HG03442 (cell line): ENCODE results near the gene GSC2.
"Not testable (repeated sequence)": the region's sequence is repeated elsewhere in the genome, so short reads cannot be mapped to it uniquely, and the experiment has no call there.

Experiments used
- ATAC-seq: cut with Tn5 transposase; IDR thresholded peaks from one replicate; pipeline ENCODE4 v1.9.1; 2021; ENCODE audit warnings: mild to moderate bottlenecking, moderate library complexity; ENCODE audit not compliant: unreplicated experiment

GSC2 gene

DNA sequence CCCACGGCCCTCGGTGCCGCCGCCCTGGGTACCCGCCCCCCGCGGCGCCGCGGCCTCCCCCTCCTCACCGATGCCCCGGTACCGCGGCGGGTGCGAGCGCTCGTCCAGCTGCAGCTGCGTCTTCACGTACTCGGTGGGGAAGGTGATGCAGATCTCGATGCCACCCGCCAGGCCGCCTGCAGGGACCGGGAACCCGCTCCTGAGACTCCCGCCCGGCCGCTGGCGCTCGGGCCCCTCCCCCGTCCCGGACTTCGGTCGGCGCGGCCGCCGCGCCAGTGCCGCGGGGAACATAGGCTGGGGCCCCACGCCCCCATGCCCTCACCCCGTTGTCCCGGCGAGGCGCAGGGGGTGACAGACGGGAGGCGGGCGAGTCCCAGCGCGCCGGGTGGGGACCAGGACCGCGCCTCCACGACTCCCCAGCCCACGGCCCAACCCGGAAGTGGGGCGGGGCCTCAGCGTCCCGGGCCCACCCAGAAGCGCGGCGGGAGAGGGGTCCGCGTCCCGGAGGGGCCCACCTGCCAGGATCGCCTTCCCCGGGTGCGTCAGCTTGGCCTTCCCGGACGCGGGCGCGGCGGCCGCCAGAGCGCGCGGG is 28.1 kb upstream of the GSC2 start:
- ATAC-seq: peak; percentile 32

DNA sequence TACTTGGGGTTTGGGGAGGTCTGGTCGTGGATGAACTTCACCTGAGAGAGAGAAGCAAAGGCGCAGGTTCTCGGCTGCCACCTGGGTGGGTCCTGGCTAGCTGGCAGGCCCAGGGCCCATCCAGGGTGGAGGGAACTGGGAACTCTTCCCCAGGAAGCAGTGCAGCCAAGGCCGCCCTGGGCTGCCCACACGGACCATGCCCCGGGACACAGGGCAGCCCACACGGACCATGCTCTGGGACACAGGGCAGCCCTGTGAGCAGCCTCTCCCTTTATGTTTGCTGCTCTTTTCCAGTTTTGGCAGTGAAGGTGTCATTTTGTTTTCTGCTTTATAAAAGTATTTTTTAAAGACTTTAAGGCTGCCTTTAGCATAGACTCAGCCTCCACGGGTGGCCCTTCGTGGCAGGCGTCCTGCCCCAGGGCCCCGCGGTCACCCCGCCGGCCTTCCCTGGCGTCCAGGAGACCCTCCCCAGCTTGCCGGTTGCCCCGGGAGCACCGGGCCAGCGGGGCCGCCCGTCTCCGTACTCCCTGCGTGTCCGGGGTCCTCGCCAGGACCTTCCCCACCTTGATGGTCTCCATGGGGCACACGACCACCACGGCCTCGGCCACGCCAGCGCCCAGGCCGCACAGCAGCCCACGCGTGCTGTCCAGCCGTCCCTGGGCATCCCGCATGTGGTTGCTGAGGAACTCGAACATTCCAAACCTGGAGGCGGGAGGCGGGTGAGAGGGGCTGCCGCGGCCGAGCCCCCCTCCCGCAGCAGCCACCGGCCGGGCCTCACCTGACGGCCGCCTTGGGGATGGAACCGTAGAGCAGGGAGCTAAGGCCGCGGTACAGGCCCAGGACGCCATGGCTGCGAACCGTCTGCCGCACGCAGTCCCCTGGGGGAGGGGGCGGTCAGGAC is 27.3 kb upstream of the GSC2 start:
- ATAC-seq: no peak

GRCh38 chr22:19176732-19177131 is 26.6 kb upstream of the GSC2 start:
- ATAC-seq: no peak

- no peak for ATAC-seq
Measured at GRCh38 chr22:19176175-19176643, 26.1 kb upstream of the GSC2 start.

GRCh38 chr22:19175602-19176174 is 25.6 kb upstream of the GSC2 start:
- no peak for ATAC-seq

- no peak for ATAC-seq
Measured at GRCh38 chr22:19175026-19175601, 25.0 kb upstream of the GSC2 start.

DNA sequence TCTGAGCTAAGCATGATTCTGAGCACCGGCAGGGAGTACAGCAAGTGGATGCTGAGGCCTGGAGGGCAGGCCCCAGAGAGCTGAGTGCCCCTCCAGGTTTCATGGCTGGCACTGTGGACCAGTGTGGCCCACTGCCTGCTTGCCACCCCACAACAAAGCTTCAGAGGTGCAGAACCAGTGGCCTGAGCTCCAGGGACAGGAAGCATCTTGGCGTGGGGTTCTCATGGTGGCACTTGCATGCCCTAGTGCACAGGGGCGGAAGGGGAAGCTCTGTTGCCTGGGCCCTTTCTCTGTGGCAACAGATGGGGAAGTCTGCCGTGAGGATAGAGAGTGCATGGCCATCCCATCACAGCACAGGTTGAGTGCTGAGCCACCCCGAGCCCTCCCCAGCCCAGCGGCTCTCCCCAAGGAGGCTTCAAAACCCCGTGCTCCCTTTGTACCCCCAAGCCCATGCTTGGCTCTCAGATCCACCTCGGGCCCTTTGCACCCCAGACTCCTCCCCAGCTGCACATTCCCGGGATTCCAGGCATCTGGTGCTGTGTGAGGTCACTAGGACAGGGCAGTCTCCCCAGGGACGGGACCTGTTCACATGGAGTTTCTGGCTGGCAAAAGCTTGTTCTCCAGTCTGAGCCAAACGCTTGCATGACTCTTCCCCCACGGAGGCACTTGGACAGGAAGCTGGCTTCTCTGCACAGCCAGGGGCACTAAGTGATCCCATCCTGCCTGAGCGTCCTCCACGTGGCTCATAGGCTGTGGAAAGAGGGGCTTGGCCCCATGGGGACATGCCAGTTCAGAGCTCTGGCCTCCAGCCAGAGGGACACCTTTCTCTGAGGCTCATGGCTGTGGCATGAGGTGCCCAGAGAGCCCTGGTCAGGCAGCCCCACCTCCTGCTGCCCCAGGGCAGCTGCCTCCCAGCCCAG is 24.3 kb upstream of the GSC2 start:
- no peak for ATAC-seq

DNA sequence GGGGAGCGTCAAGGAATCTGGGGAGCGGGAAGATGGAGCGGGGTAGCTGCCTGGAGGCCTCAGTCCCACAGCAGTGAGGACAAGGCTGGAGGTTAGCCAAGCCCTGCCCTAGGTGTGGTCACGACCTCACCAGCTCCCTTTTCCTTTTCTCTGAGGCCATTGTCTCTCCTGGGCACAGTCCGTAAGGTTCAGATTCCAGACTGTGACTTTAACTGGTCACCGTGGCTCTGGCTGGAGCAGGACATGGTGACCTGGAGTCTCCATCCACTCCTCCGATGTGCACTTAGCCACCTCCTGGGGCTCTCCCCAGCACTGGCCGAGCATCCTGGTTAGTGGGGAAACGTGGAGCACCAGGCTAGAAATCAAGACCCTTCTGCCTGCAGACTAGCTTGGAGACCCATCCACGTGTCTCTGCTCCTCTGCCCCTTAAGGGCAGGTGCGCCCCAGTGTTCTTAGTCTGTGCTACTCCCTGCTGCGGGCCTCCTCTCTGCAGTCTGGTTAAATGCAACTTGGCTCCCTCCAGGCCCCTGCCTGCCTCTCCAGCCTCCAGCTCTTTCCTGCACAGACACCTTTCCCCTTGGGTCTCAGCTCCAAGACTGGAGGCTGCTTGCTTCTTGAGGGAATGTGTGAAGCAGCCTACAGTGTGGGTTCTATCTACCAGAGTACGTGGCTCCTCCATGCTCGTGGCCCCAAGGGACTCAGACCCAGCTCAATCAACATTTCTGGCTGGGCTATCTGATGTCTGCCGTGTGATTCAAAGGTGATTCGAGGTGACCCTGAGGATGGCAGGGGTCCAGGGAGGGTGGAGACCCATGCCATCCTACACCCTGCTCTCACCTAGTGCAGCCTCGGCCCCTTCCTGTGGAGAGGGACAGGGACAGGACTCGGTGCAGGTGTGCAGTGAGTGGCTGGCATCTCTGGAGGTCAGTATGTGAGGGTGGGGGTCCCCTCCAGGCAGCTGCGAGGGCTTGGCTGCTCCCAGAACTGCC is 23.2 kb upstream of the GSC2 start:
- no peak for ATAC-seq

GRCh38 chr22:19172213-19173046 is 22.3 kb upstream of the GSC2 start:
- ATAC-seq: no peak

GRCh38 chr22:19169947-19170318 is 19.8 kb upstream of the GSC2 start:
- ATAC-seq: no peak

DNA sequence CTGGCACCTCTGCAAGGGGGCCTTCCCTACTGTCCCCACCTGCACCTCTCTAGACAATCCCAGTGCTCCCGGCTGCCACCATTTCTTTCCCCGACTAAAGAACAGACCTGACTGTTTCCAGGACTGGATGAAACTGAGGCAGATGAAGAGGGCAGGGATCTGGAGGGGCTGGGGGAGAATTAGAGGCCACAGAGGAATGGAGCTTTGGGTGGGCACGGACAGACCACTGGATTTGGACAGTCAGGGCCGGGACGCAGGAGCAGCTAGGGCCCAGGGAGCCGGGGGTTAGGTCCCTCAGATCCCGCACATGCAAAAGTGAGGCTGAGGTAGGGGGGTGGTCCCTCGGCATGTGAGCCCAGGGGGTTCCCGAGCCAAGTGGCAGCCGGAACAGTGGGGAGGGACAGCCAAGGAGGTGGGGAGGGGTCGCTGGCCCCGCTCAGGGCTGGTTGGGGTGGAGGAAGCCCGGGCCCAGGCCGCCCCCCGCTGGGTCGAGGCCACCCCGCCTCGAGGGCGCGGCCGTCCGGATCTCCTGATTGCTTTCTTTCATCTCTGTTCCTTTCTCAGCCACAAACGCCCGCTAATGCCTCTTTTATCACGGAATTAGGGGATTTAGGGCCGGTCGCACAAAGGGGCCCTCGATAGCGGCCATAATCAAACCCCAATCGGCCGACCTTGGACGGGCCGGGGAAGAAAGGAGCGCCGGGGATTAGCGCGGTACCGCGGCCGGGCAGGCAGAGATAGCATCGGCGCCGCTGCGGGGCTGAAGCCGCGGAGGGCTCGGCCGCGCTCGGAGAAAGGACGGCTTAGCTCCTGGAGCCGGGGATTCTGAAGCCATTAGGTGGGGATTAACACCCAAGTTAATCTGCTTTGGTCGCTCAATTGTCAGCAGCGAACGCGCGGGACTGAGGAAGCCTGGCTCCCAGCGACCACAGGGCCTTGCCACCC is 19.2 kb upstream of the GSC2 start:
- ATAC-seq: no peak

DNA sequence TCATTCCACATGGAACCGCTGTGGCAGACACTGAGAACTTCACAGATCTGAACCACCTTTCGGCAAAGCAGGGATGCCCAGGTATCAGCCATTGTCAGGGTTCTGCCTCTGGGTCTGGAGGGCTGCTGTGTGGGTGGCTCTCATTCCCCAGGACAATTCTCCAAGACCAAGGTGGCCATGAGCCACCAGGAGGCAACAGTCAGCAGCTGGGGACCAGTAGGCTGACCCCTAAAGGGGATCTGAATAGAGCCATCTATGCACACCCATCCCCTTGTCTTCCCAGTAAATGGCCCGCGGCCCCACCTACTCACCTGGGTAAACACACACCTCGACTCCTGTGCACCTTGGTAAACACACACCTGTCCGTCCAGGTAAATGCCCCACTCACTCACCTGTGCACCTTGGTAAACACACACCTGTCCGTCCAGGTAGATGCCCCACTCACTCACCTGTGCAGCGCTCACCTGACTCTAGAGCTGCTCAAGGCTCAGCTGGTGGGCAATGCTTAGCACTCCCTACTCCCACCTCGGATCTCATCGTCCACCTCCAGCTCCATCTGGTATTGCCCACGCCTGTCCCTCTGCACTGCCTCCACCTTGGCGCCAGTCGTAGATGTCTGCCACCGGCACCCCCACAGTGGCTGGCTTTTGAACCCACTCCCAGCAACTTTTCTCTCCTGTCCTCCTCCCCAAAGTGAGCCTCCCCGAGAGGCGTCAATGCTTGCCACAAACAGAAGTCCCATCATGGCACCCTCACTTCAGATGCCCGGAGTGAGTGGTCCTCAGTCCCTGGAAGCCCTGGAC is 18.2 kb upstream of the GSC2 start:
- no peak for ATAC-seq

GRCh38 chr22:19167106-19167869 is 17.2 kb upstream of the GSC2 start:
- ATAC-seq: no peak

DNA sequence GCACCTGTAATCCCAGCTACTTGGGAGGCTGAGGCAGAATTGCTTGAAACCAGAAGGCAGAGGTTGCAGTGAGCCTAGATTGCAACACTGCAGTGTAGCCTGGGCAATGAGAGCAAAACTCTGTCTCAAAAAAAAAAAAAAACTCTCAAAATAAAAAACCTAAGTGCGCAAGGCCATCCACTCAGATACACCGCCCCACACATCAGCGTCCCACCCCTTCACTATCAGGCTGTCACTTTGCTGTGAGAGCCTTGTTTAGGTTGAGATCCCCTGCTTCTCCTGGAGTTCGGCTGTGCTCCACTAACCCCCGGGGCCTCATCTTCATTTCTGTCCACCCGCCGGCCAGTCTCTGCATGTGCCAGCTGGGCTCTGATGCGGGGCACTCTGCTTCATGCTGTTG is 16.3 kb upstream of the GSC2 start:
- ATAC-seq: no peak

DNA sequence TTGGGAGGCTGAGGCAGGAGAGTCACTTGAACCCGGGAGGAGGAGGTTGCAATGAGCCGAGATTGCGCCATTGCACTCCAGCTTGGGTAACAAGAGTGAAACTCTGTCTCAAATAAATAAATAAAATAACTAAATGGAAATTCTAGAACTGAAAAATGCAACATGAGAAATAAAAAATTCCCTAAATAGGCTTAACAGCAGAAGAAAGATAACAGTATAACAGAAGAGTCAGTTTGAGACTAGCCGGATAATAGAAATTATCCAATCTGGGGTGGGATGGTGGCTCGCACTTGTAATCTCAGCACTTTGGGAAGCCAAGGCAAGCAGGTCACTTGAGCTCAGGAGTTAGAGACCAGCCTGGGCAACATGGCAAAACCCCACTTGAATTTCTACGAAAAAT is 14.3 kb upstream of the GSC2 start:
- no peak for ATAC-seq

DNA sequence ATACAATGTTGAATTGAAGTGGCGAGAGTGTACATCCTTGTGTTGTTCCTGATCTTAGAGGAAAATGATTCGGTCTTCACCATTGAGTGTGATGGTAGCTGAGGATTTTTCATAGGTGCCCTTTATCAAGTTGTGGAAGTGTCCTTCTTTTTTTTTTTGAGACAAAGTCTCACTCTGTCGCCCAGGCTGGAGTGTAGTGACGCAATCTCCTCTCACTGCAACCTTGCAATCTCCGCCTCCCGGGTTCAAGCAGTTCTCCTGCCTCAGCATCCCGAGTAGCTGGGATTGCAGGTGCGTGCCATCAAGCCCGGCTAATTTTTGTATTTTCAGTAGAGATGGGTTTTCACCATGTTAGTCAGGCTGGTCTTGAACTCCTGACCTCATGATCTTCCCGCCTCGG is 8.6 kb upstream of the GSC2 start:
- not testable (repeated sequence) for ATAC-seq
